ENCODE results near the gene SH3BP1. TPM values are rescaled to one million over a fixed set of nuclear protein-coding genes. Genes with fewer than 3 reads are reported as not detected.
"Not testable (repeated sequence)": the region's sequence is repeated elsewhere in the genome, so short reads cannot be mapped to it uniquely, and the experiment has no call there.

The SH3BP1 gene
- total RNA-seq, 1 donor from 2014 or later, result 10.4 TPM

DNA sequence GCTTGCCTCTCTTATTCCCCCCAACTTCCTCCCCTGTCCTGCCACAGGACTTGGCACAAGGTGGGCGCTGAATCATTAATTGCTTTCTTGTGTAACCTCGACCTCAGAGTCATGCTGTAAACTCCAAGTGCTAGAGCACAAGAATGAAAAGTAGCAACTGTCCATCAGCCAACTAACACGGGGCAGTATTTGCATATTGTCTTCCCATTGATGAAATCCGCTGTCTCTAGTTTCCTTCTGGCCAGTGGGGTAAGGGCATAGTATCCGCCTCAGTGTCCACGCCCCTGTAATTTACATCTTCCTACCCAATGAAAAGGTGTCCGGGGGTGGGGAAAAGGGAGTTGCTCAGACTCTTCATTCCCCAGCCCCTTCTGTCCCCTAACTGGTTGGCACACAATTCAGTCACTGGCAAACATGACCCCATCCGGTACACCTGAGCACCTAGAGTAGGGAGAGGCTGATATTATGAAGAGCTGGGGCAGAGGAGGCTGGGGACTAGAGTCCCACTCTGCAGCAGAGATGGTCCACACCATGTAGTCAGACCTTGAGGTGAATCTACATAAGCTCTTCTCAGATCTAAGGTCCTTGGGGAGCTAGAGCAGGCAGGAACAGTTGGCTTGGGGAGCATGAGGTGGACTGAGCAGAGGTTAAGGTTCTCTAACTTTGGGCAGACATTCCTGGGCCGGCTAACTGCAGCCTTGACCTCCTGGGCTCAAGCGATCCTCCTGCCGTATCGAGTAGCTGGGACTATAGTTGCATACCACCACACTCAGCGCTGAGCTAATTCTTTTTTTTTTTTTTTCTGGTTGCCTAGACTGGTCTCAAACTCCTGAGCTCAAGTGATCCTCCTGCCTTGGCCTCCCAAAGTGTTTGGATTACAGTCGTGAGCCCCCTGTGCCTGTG is 37.7 kb upstream of the SH3BP1 start:
- H3K27me3 ChIP-seq (ENCODE audit: control insufficient read depth, insufficient read depth, low read length), result peaks cover 4% of the 10 kb centered on the region
- H3K4me3 ChIP-seq (ENCODE audit: low read depth, low read length), result no peak overlapping the region
- TF ChIP-seq, protein P1, sequence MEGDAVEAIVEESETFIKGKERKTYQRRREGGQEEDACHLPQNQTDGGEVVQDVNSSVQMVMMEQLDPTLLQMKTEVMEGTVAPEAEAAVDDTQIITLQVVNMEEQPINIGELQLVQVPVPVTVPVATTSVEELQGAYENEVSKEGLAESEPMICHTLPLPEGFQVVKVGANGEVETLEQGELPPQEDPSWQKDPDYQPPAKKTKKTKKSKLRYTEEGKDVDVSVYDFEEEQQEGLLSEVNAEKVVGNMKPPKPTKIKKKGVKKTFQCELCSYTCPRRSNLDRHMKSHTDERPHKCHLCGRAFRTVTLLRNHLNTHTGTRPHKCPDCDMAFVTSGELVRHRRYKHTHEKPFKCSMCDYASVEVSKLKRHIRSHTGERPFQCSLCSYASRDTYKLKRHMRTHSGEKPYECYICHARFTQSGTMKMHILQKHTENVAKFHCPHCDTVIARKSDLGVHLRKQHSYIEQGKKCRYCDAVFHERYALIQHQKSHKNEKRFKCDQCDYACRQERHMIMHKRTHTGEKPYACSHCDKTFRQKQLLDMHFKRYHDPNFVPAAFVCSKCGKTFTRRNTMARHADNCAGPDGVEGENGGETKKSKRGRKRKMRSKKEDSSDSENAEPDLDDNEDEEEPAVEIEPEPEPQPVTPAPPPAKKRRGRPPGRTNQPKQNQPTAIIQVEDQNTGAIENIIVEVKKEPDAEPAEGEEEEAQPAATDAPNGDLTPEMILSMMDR (IDR thresholded peaks at IDR 0.05; ENCODE audit: insufficient read depth, low read length, poor library complexity, severe bottlenecking), result no peak
- peak; percentile 67 for DNase-seq (ENCODE audit: low read depth)
- H3K36me3 ChIP-seq (ENCODE audit: control insufficient read depth, insufficient read depth, low read length), result no peaks in the 10 kb centered on the region

DNA sequence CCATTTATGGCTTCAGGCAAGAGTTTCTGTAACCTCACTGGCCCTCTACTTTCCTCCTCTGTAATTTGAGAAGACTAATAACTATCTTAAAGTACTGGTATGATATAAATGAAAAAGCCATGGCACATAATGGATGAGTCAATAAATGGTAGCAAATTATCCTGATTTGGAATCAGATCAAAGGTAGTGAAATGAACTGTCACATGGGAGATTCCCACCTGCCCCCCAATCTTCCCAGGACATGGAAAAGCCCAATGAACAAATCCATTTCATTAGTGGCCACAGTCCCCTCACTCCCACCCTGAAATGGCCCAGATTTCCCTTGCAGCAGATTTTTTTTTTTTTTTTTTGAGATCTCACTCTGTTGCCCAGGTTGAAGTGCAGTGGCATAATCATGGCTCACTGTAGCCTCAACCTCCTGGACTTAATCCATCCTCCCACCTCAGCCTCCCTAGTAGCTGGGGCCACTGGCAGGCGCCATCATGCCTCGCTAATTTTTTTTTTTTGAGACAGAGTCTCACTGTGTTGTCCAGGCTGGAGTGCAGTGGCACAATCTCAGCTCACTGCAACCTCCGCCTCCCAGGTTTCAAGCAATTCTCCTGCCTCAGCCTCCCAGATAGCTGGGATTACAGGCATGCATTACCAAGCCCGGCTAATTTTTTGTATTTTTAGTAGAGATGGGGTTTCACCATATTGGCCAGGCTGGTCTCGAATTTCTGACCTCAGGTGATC is 36.8 kb upstream of the SH3BP1 start:
- H3K27me3 ChIP-seq (ENCODE audit: control insufficient read depth, insufficient read depth, low read length), result not testable (repeated sequence)

DNA sequence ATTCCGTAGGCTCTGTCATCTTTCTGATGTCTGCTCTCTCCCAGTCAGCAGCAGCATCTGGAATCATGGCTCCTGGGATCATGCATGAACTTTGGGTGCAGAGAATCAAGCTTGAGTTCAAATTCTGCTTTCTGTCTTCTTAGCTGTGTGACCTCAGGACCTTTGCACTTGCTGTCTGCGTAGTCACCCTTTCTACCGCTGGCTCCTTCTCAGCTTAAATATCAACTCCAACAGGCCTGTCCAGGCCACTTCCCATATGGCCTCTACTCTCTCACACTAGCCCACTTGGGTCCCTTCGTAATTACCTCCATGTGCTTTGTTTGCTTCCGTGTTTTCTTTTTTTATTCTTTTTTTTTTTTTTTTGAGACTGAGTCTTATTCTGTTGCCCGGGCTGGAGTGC is 35.4 kb upstream of the SH3BP1 start:
- Histone ChIP-seq H3K36me3 (ENCODE audit: control insufficient read depth, insufficient read depth, low read length) (no peaks in the 10 kb centered on the region), H3K4me3 (ENCODE audit: low read depth, low read length) (no peak overlapping the region), H3K27me3 (ENCODE audit: control insufficient read depth, insufficient read depth, low read length) (peaks cover 4% of the 10 kb centered on the region)
- DNase-seq (ENCODE audit: low read depth), result no peak
- TF ChIP-seq, protein P1 (IDR thresholded peaks at IDR 0.05; ENCODE audit: insufficient read depth, low read length, poor library complexity, severe bottlenecking), result no peak

More for the DNA sequence above, 36.8 kb upstream of the SH3BP1 start:
- not testable (repeated sequence) for DNase-seq (ENCODE audit: low read depth); H3K36me3 ChIP-seq (ENCODE audit: control insufficient read depth, insufficient read depth, low read length); H3K4me3 ChIP-seq (ENCODE audit: low read depth, low read length)

DNA sequence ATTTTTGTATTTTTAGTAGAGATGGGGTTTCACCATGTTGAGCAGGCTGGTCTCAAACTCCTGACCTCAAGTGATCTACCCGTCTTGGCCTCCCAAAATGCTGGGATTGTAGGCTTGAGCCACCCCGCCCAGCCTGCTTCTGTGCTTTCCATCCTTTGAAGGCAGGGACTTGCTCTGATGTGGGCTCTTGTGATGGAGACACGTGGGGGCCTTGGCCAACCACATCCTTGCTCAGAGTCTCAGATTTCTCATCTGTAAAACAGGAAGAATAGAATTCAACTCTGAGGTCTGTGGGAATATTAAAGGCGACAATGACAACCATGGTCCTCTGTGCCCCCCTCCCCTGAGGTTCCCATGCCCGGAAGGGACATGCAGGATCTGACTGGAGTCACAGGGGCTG is 34.6 kb upstream of the SH3BP1 start:
- no peak overlapping the region for H3K4me3 ChIP-seq (ENCODE audit: low read depth, low read length)
- H3K27me3 ChIP-seq (ENCODE audit: control insufficient read depth, insufficient read depth, low read length), result peaks cover 4% of the 10 kb centered on the region
- DNase-seq (ENCODE audit: low read depth), result no peak

DNA sequence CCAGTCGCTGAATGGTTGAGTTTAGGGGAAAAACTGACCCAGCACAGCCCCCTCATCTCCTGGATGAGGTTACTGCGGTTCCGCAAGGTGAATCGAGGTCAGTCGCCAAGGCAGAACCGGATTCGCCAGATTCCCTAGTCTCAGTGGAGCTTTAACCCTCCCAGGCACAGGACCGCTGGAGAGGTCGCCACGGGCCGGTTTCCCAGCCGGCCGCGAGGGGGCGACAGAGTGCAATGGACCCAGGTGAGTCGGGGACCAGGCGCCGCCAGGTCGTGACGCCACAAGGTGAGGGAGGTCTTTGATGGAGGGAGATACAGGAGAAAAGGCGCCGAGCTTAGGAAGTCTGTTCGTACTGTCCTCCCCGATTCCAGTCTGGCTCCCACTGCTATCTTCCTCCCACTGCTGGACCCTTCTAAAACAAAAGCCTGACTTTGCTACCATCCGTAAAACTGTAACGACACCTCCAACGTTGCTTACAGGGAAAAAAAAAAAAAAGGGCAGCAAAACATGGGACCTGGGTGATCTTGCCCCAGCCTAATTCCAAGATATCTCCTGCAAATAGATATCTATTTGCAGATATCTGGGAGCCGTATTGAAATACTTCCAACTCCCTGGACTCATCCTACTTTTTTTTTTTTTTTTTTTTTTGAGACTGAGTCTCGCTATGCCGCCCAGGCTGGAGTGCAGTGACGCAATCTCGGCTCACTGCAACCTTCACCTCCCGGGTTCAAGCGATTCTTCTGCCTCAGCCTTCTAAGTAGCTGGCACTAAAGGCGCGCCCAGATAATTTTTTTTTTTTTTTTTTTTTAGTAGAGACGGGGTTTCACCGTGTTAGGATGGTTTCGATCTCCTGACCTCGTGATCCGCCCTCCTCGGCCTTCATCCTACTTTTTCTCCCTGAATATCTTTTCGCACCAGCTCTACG is 32.2 kb upstream of the SH3BP1 start:
- Histone ChIP-seq H3K36me3 (ENCODE audit: control insufficient read depth, insufficient read depth, low read length) (no peaks in the 10 kb centered on the region), H3K4me3 (ENCODE audit: low read depth, low read length) (peak overlapping the region; percentile 12), H3K27me3 (ENCODE audit: control insufficient read depth, insufficient read depth, low read length) (peaks cover 4% of the 10 kb centered on the region)
- DNase-seq (ENCODE audit: low read depth), result peak; percentile 44
- TF ChIP-seq, protein P1 (IDR thresholded peaks at IDR 0.05; ENCODE audit: insufficient read depth, low read length, poor library complexity, severe bottlenecking), result peak; percentile 99

More for the DNA sequence above, 34.6 kb upstream of the SH3BP1 start:
- TF ChIP-seq, protein P1 (IDR thresholded peaks at IDR 0.05; ENCODE audit: insufficient read depth, low read length, poor library complexity, severe bottlenecking), result no peak
- no peaks in the 10 kb centered on the region for H3K36me3 ChIP-seq (ENCODE audit: control insufficient read depth, insufficient read depth, low read length)

Data from kidney epithelial cell (primary cell).